Stimulated activated CD8-positive, alpha-beta memory T cell treated with anti-CD3 and anti-CD28 coated beads, Interleukin-15, amount 100 ng/mL, for 1 hour (primary cell): ENCODE measurements around the gene COPS7A.
A peak's percentile ranks its signal among the peaks of the same experiment; 100 is the strongest.

Experiments used
- DNase-seq: peaks from one replicate; pipeline ENCODE4 v3.0.0-alpha.2; 2020; ENCODE audit warnings: low read depth

The COPS7A gene, protein sequence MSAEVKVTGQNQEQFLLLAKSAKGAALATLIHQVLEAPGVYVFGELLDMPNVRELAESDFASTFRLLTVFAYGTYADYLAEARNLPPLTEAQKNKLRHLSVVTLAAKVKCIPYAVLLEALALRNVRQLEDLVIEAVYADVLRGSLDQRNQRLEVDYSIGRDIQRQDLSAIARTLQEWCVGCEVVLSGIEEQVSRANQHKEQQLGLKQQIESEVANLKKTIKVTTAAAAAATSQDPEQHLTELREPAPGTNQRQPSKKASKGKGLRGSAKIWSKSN

DNA sequence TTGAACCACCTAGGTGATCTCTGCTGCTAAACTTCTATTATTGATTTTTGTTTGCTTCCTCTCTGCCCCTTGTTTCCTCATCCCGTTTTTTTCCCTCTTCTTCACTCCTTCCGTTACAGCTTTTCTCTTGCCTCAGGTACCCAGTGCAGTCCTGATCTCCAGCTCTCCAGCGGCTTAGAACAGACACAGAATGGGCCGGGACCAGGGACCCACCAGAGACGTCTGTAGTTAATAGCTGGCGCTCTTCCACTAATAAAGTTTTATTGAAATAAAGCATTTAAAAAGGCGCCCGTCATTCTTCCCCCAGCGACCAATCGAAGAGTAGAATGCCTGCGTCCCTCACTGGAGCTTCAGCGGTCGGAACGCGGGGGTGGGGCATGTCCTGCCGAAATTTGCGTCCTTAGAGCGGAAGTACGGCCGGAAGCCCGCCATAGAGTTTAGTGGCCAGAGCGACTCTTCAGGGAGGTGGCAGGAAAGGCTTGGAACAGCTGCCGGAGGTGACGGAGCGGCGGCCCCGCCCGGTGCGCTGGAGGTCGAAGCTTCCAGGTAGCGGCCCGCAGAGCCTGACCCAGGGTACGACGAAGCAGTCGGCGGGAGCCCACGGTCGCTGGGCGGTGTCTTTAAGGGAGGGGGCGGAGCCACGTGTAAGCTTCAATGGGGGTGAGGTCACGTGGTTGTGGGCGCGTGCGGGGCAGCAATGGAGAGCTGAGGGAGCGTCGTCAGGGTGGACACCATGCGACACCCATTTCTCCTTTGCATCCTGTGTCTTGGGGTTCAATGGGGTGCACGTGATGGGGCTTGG is at the start of gene COPS7A:
COPS7A (plus strand) TSS at position 440 of the 802 bp plus-strand sequence. CDS start 611 bp downstream, outside the sequence.
- DNase-seq: peak; percentile 94

DNA sequence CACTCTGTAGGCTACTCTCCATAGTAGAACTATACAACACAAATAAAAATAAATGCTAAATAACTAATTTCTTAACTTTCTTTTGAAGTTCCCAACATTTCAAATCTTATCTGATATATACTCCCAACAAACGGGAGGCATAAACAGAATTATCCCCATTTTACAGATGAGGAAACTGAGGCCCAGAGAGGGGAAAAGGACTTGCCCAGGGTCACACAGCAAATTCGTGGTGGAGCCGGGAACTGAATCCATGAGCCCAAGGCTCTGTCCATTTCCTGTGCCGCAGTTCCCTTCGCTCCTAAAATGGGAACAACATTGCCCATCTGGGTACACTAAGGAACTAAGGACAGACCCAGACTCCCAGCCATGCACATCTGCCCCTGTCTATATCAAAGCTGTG is 46.9 kb upstream of the COPS7A start:
- no peak for DNase-seq

DNA sequence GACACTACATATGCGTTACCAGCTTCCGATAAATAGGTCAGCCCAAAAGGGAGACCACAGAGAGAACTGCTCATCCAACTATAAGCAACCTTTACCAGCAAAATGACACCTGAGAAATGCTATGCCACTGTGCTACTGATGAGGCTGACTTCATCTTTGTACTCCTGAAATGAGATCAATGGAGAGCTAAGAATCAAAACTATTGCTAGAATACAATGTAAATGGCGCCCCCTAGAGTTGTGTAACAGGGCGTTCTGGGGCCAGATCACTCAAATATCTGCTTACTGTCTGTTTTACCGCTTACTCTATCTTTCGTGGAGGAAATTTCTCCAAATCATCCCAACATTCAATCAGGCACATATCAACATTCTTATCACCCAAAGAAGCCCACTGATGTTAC is 39.2 kb upstream of the COPS7A start:
- no peak for DNase-seq

GRCh38 chr12:6685814-6686213 is 38.0 kb upstream of the COPS7A start:
- no peak for DNase-seq

- peak; percentile 61 for DNase-seq
Measured at GRCh38 chr12:6688543-6688998, 35.3 kb upstream of the COPS7A start.

GRCh38 chr12:6688999-6689882 is 34.6 kb upstream of the COPS7A start, which contains the start of gene ZNF384:
Gene ZNF384, minus strand, starts transcription at chr12:6689375. Its CDS starts 9,855 bp downstream, at chr12:6679520.
- peak; percentile 88 for DNase-seq

- DNase-seq: no peak
Measured at GRCh38 chr12:6691473-6691872, 32.4 kb upstream of the COPS7A start.

DNA sequence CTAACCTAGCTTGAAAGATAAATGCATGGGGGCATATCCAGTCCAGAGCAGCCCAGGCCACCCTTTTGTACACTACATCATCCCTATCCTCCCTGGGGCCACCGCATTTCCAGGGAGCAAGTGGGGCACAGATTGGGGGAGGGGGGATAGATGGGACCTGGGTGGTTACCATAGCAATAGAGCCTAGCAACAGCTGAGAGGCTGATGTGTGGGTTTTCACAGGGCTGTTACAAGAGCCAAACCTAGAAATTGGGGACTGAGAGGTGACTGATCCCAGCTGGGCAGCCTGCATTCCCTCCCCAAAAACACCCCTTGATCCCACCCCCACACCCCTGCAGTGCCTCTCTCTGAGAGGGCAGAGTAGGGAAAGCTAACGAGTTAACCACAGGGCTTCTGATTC is 31.0 kb upstream of the COPS7A start:
- DNase-seq: no peak

DNA sequence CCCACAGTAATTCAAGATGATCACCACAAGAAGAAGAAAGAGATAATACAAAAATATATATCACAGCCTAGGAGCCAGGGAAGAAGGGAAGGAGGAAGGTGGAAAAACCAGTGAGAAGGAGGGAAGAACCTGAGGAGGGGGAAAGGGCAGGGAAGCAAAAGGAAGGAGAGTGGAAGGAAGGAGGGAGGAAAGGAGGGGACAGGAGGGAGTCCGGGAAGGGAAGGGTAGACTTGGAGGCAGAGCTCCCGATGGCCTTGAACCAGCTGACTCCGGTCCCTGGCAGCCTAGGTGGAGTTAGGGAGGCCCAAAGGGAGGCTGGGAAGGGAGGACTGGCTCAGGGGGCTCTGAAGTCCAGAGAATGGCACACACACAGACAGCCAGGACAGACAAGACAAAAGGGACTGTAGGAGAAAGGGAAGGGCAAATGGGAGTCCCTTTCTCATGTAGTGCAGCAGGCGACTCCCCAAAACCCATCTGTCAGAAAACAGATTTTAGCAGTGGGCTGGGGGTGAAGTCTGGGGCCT is 30.0 kb upstream of the COPS7A start:
- DNase-seq: no peak

DNA sequence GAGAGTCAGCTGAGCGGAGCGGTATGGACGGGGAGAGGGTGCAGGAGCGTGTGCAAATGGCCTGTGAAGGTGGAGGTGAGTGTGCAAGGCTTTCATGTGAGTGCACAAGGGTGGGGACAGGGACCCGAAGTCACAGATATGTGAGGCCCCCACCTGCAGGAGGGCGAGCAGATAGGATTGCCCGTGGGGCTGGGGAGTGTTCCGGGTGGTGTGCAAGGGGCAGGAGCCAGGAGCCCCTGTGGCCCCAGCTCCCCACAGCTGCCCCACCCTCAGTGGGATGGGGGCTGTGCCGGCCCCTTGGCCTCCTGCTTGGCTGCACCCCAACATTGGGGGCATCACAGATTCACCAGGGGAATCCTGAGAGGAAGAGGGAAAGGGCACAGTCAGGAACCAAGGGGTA is 29.1 kb upstream of the COPS7A start:
- no peak for DNase-seq

DNA sequence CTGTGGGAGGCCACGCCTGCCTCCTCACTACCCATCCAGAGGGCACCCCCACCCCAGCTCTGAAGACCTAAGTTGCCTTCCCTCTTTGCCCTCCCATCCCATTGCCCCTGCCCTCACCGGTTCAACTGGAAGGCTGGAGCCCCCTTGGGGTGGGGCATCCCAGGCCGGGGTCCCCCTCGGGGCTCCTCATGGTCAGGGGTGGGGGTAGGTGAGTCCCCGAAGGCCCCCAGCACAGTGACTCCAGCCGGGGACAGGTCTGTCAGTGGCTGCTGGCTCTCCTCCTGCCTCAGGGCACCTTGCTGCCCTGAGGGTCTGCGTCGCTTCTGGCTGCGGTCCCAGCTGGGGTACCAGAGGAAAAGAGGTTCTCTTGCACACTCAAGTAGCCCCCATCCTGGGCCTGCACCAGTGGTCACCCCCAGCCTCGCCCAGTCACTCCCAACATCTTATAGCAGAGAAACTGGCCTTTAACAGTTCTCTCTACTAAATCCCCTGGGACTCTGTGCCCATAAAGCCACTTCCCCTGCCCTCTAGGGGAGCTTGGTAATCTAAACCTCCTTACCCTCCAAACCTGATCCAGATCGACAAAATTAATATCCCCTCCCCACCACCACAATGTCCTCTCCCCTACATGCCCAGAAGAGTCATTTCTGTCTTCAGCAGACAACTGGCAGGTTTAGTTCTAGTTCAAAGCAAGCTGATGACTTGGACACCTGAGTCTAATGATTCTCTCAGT is 28.4 kb upstream of the COPS7A start:
- DNase-seq: no peak

- DNase-seq: no peak
Measured at GRCh38 chr12:6696690-6697583, 26.9 kb upstream of the COPS7A start.

- DNase-seq: no peak
Measured at GRCh38 chr12:6697584-6698351, 26.1 kb upstream of the COPS7A start.

DNA sequence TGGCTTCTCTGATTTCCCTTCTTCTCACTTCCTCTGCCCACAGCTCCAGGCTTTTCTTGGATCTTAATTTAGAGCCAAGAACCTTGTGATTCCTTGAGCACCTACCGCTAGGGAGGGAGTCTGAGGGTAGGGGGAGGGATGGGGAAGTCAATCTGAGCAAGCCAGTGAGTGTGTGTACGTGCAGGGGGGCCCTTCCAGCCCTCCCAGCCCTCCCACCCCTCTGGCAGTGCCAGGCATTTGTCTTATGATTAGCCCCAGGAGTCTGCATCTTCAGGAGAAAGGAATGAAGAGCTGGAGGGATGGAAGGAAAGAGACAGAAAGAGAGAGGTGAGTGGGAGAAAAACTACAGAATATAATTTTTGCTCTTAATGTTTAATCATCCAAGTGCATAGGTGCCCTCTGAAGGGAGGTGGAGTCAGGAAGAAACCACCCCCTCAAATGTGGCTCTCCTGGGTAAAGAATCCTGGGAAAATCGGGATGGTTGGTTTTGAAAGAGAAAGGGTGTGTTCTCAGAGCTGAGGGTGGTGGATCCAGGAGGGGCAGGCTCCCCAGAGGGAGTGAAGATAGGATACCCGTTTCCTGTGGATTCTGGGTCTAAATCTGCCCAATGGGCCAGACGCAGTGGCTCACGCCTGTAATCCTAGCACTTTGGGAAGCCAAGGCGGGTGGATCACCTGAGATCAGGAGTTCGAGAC is 25.3 kb upstream of the COPS7A start:
- no peak for DNase-seq

GRCh38 chr12:6699259-6699988 is 24.4 kb upstream of the COPS7A start:
- no peak for DNase-seq

DNA sequence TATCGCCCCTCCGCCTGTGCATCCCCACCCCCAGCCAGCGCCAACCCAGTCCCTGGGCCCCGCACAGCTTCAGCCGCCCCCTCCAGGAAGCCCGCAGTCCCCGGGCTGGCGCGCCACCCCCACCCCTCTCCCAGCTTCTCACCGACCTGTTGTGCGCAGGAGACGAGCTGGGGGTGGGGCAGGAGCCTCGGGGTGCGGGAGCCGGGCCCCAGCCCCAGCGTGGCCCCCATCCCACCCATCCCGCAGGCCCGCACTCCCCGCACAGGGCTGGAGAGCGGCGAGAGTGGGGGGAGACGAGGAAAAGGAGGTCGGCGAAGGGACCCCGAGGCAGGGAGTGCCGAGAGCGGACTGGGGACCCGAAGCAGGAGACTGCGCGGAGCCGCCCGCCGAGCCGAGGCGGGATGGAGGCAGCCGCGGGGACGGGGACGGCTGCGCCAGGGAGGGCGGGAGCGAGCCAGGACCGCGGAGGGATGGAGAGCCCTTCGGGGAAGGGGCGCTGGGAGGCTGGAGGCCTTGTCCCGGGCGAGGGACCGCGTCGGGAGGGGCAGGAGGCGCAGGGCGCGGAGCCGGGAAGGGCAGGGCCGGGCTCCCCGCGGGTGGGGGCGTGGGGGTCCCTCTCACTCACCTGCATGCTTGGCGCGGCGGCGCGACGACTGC is 23.7 kb upstream of the COPS7A start:
- no peak for DNase-seq

DNA sequence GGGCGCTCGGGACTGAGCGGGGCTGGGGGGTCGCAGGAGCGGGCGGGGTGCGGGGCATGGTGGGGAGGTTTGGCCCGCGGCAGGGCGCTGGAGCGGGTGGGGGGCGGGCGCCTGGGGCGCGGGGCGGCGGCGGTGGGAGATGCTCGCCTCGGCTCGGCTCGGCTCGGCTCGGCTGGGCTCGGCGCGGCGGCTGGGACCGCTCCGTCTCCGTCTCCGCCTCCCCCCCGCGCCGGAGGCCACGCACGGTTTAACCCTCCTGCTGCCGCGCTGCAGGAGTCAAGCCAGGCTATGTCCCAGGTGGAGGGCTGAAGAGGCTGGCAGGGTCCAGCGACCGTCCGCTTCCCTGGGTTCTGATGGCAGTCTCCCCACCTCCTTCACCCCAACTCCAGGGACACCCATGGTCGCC is 23.2 kb upstream of the COPS7A start, which contains the start of gene PIANP:
PIANP (minus strand) TSS at position 170 of the 406 bp plus-strand sequence. CDS start 2,754 bp downstream, outside the sequence.
- DNase-seq: no peak
